NCI-H526 (cell line): ENCODE data around the gene PGAM1.
A peak's percentile ranks its signal among the peaks of the same experiment; 100 is the strongest.
"Not testable (repeated sequence)": the region's sequence is repeated elsewhere in the genome, so short reads cannot be mapped to it uniquely, and the experiment has no call there.

Experiments
- DNase-seq, 2 experiments: peaks; one replicate each; lab custom pipeline; 2025; lab: John Stamatoyannopoulos, UW

Gene PGAM1

GRCh38 chr10:97425964-97426775, at the start of gene PGAM1:
Gene PGAM1 (plus strand): TSS chr10:97426191. CDS start chr10:97426308, 117 bp downstream.
- peak; percentile 75 to 90 for DNase-seq

GRCh38 chr10:97376413-97376812, 49.6 kb upstream of the PGAM1 start:
- no peak for DNase-seq

- DNase-seq = no peak
These were observed 46.8 kb upstream of the PGAM1 start for GRCh38 chr10:97378933-97379921.

- no peak for DNase-seq
These were observed 45.5 kb upstream of the PGAM1 start for GRCh38 chr10:97380516-97380915.

GRCh38 chr10:97381626-97382025, 44.4 kb upstream of the PGAM1 start:
- DNase-seq = no peak

- no peak for DNase-seq
These were observed 42.8 kb upstream of the PGAM1 start for GRCh38 chr10:97383159-97383558.

GRCh38 chr10:97384156-97384555, 41.8 kb upstream of the PGAM1 start:
- no peak for DNase-seq

GRCh38 chr10:97384641-97385040, 41.4 kb upstream of the PGAM1 start:
- no peak for DNase-seq

- DNase-seq = no peak
These were observed 40.4 kb upstream of the PGAM1 start for GRCh38 chr10:97385565-97385964.

GRCh38 chr10:97388152-97388551, 37.8 kb upstream of the PGAM1 start:
- no peak for DNase-seq

- no peak for DNase-seq
These were observed 35.9 kb upstream of the PGAM1 start for GRCh38 chr10:97390091-97390490.

GRCh38 chr10:97393034-97393573, 32.9 kb upstream of the PGAM1 start:
- no peak for DNase-seq

- no peak for DNase-seq
These were observed 29.9 kb upstream of the PGAM1 start for GRCh38 chr10:97396056-97396455.

GRCh38 chr10:97399843-97400545, 26.0 kb upstream of the PGAM1 start:
- DNase-seq = peak; percentile 6 to 24

GRCh38 chr10:97400665-97401454, 25.1 kb upstream of the PGAM1 start, which contains the start of gene RRP12:
Gene RRP12 (minus strand): TSS chr10:97401340. CDS start chr10:97401231, 109 bp downstream.
- DNase-seq = peak; percentile 90 to 94

- no peak for DNase-seq
These were observed 24.5 kb upstream of the PGAM1 start for GRCh38 chr10:97401455-97401919.

GRCh38 chr10:97404044-97404443, 21.9 kb upstream of the PGAM1 start:
- no peak for DNase-seq

- DNase-seq = no peak
These were observed 19.9 kb upstream of the PGAM1 start for GRCh38 chr10:97406064-97406463.

- DNase-seq = not testable (repeated sequence)
These were observed 19.5 kb upstream of the PGAM1 start for GRCh38 chr10:97406483-97406882.

GRCh38 chr10:97407211-97407951, 18.6 kb upstream of the PGAM1 start:
- DNase-seq = peak; percentile 44 to 79
